Measurements from ENCODE around the gene CEP350.

- TF ChIP-seq CTCF (conservative IDR thresholded peaks at IDR 0.05; ENCODE audit: low read depth, low read length) (no peak), EZH2 (IDR thresholded peaks at IDR 0.05; ENCODE audit: low read length, unreplicated experiment) (no peak)
Observed at GRCh38 chr1:180033390-180033789, 78.8 kb downstream of the CEP350 start.

Data from PC-3 (cell line).